ENCODE data around the gene LMX1B.

GRCh38 chr9:126695186-126695585 lies 81.5 kb downstream of the LMX1B start:
- TF ChIP-seq CTCF (conservative IDR thresholded peaks at IDR 0.05) (no peak), ZFX (IDR thresholded peaks at IDR 0.05) (no peak)

Data from C4-2B (cell line).